Keratinocyte (primary cell): ENCODE results near the gene CTCFL. TPM values are rescaled to one million over a fixed set of nuclear protein-coding genes. Genes with fewer than 3 reads are reported as not detected.

Source experiments
- DNase-seq: peaks from one replicate; pipeline ENCODE4 v3.0.0-alpha.2; 2011; ENCODE audit warnings: low read depth, missing footprints, low spot score
- FAIRE-seq: peaks from 2 replicates; lab custom pipeline; 2011; peaks lifted over from hg19 to GRCh38; lab: Jason Lieb, UNC
- H2AFZ ChIP-seq: 2 replicates; pipeline ENCODE4 v1.6.0; 2012; ENCODE audit warnings: low read length, control low read depth, inconsistent platforms; ENCODE audit not compliant: control insufficient read depth
- H3K27ac ChIP-seq: 2 replicates; pipeline ENCODE4 v1.5.1; 2011; ENCODE audit warnings: low read length; ENCODE audit not compliant: control insufficient read depth, insufficient read depth
- H3K27me3 ChIP-seq: 3 replicates; pipeline ENCODE4 v1.6.0; 2011; ENCODE audit warnings: low read length; ENCODE audit not compliant: control insufficient read depth, insufficient read depth; ENCODE audit errors: extremely low read depth
- H3K36me3 ChIP-seq, 2 experiments: 2 replicates in 1 of 2; 3 replicates in 1 of 2; pipeline ENCODE4 v1.5.1; 2011; ENCODE audit warnings: low read length in 2 of 2, mild to moderate bottlenecking in 1 of 2; ENCODE audit not compliant: control insufficient read depth in 2 of 2, insufficient read depth in 2 of 2; ENCODE audit errors: extremely low read depth in 1 of 2
- H3K4me1 ChIP-seq: 3 replicates; pipeline ENCODE4 v1.5.1; 2011; ENCODE audit warnings: low read length; ENCODE audit not compliant: control insufficient read depth, insufficient read depth; ENCODE audit errors: extremely low read depth
- H3K4me2 ChIP-seq: 3 replicates; pipeline ENCODE4 v1.6.0; 2011; ENCODE audit warnings: low read depth, low read length; ENCODE audit not compliant: control insufficient read depth, insufficient read depth; ENCODE audit errors: extremely low read depth
- H3K4me3 ChIP-seq, 3 experiments: fragments of 200-600 bp in 1 of 3; sonication (generic) in 1 of 3; 2 replicates in 2 of 3; 3 replicates in 1 of 3; pipeline ENCODE4 v1.5.1; 2011 to 2016; ENCODE audit warnings: low read length in 3 of 3, mild to moderate bottlenecking in 3 of 3, control low read depth in 2 of 3, inconsistent platforms in 1 of 3, low read depth in 1 of 3, mixed read lengths in 1 of 3, mixed run types in 1 of 3, moderate library complexity in 1 of 3; ENCODE audit not compliant: control insufficient read depth in 2 of 3, insufficient read depth in 2 of 3; ENCODE audit errors: extremely low read depth in 1 of 3
- H3K79me2 ChIP-seq: 2 replicates; pipeline ENCODE4 v1.6.0; 2012; ENCODE audit warnings: low read length; ENCODE audit not compliant: control insufficient read depth, insufficient read depth
- H3K9ac ChIP-seq: 3 replicates; pipeline ENCODE4 v1.6.0; 2011; ENCODE audit warnings: low read length; ENCODE audit not compliant: control insufficient read depth, insufficient read depth; ENCODE audit errors: extremely low read depth
- H3K9me1 ChIP-seq: 3 replicates; pipeline ENCODE4 v1.6.0; 2011; ENCODE audit warnings: low read length; ENCODE audit not compliant: control insufficient read depth, insufficient read depth; ENCODE audit errors: extremely low read depth
- H3K9me3 ChIP-seq: 2 replicates; pipeline ENCODE4 v1.5.1; 2012; ENCODE audit warnings: low read depth, low read length; ENCODE audit not compliant: control insufficient read depth
- H4K20me1 ChIP-seq: 3 replicates; pipeline ENCODE4 v1.6.0; 2011; ENCODE audit warnings: low read length; ENCODE audit not compliant: control insufficient read depth, insufficient read depth; ENCODE audit errors: extremely low read depth
- CTCF ChIP-seq, 3 experiments: IDR thresholded peaks in 1 of 3; conservative IDR thresholded peaks in 1 of 3; optimal IDR thresholded peaks in 1 of 3; 2 replicates in 2 of 3; 3 replicates in 1 of 3; pipeline versions ENCODE3 to v1.5.1; 2011; ENCODE audit warnings: low read length in 3 of 3, mild to moderate bottlenecking in 3 of 3, moderate library complexity in 2 of 3, control low read depth in 1 of 3, inconsistent platforms in 1 of 3; ENCODE audit not compliant: insufficient read depth in 2 of 3; ENCODE audit errors: extremely low read depth in 1 of 3
- EZH2 ChIP-seq: IDR thresholded peaks from one replicate; pipeline ENCODE4 v1.6.1; 2012; ENCODE audit warnings: inconsistent platforms, mild to moderate bottlenecking, low read length, moderate library complexity
- dilution Hi-C: fragments of 300-500 bp; cut with MboI; formaldehyde crosslinking; loops from one replicate; pipeline ENCODE4 v1.7.0; 2020; ENCODE audit warnings: low sequenced_read_pairs; ENCODE audit not compliant: extremely low pct_ligation_motif_present
- polyA plus RNA-seq, 5 experiments: library from polyadenylated mRNA; depleted of rRNA in 3 of 5; stranded (reverse) in 3 of 5; stranded (forward) in 1 of 5; unstranded in 1 of 5; fragments of >200 nt; gene quantifications; 1 replicate in 1 of 5; 2 replicates in 3 of 5; 3 replicates in 1 of 5; pipeline versions ENCODE4 v1.2.1 to v1.2.3, GENCODE V29; 2011 to 2012; ENCODE audit warnings: missing spikeins in 2 of 5, low read depth in 1 of 5, low replicate concordance in 1 of 5

Gene CTCFL
- polyA plus RNA-seq, 1 donor (not counting 4 experiments of a cell fraction or from before 2014, with no cell fraction given): not detected

GRCh38 chr20:57540890-57541580 lies 16.1 kb upstream of the CTCFL start:
- no peak overlapping the region for H2AFZ ChIP-seq
- peaks cover 51% of the 10 kb centered on the region for H3K27me3 ChIP-seq
- dilution Hi-C loops: no loop called here
- TF ChIP-seq CTCF (optimal IDR thresholded peaks at IDR 0.05 in 1 of 3, IDR thresholded peaks at IDR 0.05 in 1 of 3, conservative IDR thresholded peaks at IDR 0.05 in 1 of 3; ENCODE audit: extremely low read depth in 1 of 3, insufficient read depth in 2 of 3, low read length in 3 of 3) (no peak), EZH2 (no peak)
- no peak overlapping the region for H3K4me2 ChIP-seq
- no peak overlapping the region for H3K4me3 ChIP-seq
- FAIRE-seq: no peak
- H4K20me1 ChIP-seq: no peaks in the 10 kb centered on the region
- no peak overlapping the region for H3K9ac ChIP-seq
- H3K9me1 ChIP-seq: no peaks in the 10 kb centered on the region
- H3K4me1 ChIP-seq: no peaks in the 10 kb centered on the region
- no peaks in the 10 kb centered on the region for H3K79me2 ChIP-seq
- H3K9me3 ChIP-seq: no peaks in the 10 kb centered on the region
- no peak overlapping the region for H3K27ac ChIP-seq
- no peak for DNase-seq
- no peaks in the 10 kb centered on the region for H3K36me3 ChIP-seq

- H3K79me2 ChIP-seq: no peaks in the 10 kb centered on the region
- FAIRE-seq: no peak
- H3K9me3 ChIP-seq: no peaks in the 10 kb centered on the region
- no peak for TF ChIP-seq EZH2
- TF ChIP-seq CTCF (optimal IDR thresholded peaks at IDR 0.05 in 1 of 3, IDR thresholded peaks at IDR 0.05 in 1 of 3, conservative IDR thresholded peaks at IDR 0.05 in 1 of 3; ENCODE audit: extremely low read depth in 1 of 3, insufficient read depth in 2 of 3, low read length in 3 of 3): no peak
- no peak overlapping the region for H3K27ac ChIP-seq
- no peaks in the 10 kb centered on the region for H3K36me3 ChIP-seq
- H4K20me1 ChIP-seq: no peaks in the 10 kb centered on the region
- no peaks in the 10 kb centered on the region for H3K9me1 ChIP-seq
- DNase-seq: no peak
- H2AFZ ChIP-seq: no peak overlapping the region
- H3K4me1 ChIP-seq: no peaks in the 10 kb centered on the region
- H3K9ac ChIP-seq: no peak overlapping the region
- peaks cover 49% of the 10 kb centered on the region for H3K27me3 ChIP-seq
- H3K4me2 ChIP-seq: no peak overlapping the region
- no peak overlapping the region for H3K4me3 ChIP-seq
- dilution Hi-C loops: no loop called here
These were observed 14.9 kb upstream of the CTCFL start for GRCh38 chr20:57539889-57540288.
